ENCODE results near the gene TAF13.

Gene TAF13
- total RNA-seq, result 10.7 to 26.8 reads per million in 2 experiments

GRCh38 chr1:109075531-109076490 is at the start of gene TAF13:
Gene TAF13 (minus strand): TSS chr1:109076003. CDS start chr1:109075947, 56 bp downstream.
- peak; percentile 73 for DNase-seq (ENCODE audit: low read depth)

GRCh38 chr1:109120356-109120755 is 44.6 kb upstream of the TAF13 start:
- no peak for DNase-seq (ENCODE audit: low read depth)

- no peak for DNase-seq (ENCODE audit: low read depth)
Observed at GRCh38 chr1:109118089-109118488, 42.3 kb upstream of the TAF13 start.

GRCh38 chr1:109116286-109116685 is 40.5 kb upstream of the TAF13 start:
- DNase-seq (ENCODE audit: low read depth), result no peak

- DNase-seq (ENCODE audit: low read depth), result no peak
Observed at GRCh38 chr1:109115685-109116084, 39.9 kb upstream of the TAF13 start.

GRCh38 chr1:109114342-109114674 is 38.5 kb upstream of the TAF13 start:
- no peak for DNase-seq (ENCODE audit: low read depth)

GRCh38 chr1:109113590-109114341 is 38.0 kb upstream of the TAF13 start, which contains the start of gene ELAPOR1:
Gene ELAPOR1 (plus strand): TSS chr1:109114115. CDS start chr1:109114184, 69 bp downstream.
- DNase-seq (ENCODE audit: low read depth), result peak; percentile 87

- peak; percentile 82 for DNase-seq (ENCODE audit: low read depth)
Observed at GRCh38 chr1:109112652-109113285, 37.0 kb upstream of the TAF13 start.

GRCh38 chr1:109112056-109112651 is 36.4 kb upstream of the TAF13 start:
- DNase-seq (ENCODE audit: low read depth), result no peak

GRCh38 chr1:109111386-109112055 is 35.7 kb upstream of the TAF13 start:
- DNase-seq (ENCODE audit: low read depth), result no peak

- DNase-seq (ENCODE audit: low read depth), result no peak
Observed at GRCh38 chr1:109109906-109110305, 34.1 kb upstream of the TAF13 start.

GRCh38 chr1:109107785-109108184 is 32.0 kb upstream of the TAF13 start:
- DNase-seq (ENCODE audit: low read depth), result no peak

GRCh38 chr1:109105881-109106280 is 30.1 kb upstream of the TAF13 start:
- DNase-seq (ENCODE audit: low read depth), result no peak

GRCh38 chr1:109104364-109105151 is 28.8 kb upstream of the TAF13 start:
- no peak for DNase-seq (ENCODE audit: low read depth)

- peak; percentile 95 for DNase-seq (ENCODE audit: low read depth)
Observed at GRCh38 chr1:109099938-109100773, 24.4 kb upstream of the TAF13 start.

- no peak for DNase-seq (ENCODE audit: low read depth)
Observed at GRCh38 chr1:109096120-109096519, 20.3 kb upstream of the TAF13 start.

- DNase-seq (ENCODE audit: low read depth), result no peak
Observed at GRCh38 chr1:109095631-109096030, 19.8 kb upstream of the TAF13 start.

- DNase-seq (ENCODE audit: low read depth), result no peak
Observed at GRCh38 chr1:109094871-109095270, 19.1 kb upstream of the TAF13 start.

- DNase-seq (ENCODE audit: low read depth), result no peak
Observed at GRCh38 chr1:109094377-109094803, 18.6 kb upstream of the TAF13 start.

- DNase-seq (ENCODE audit: low read depth), result no peak
Observed at GRCh38 chr1:109091839-109092193, 16.0 kb upstream of the TAF13 start.
